ENCODE measurements around the gene SLC38A10.

Gene SLC38A10

GRCh38 chr17:81274471-81274855 is 20.6 kb downstream of the SLC38A10 start:
- Histone ChIP-seq H3K9me2 (ENCODE audit: low read depth, low read length) (no peaks in the 10 kb centered on the region), H3K4me2 (ENCODE audit: low read length) (no peak overlapping the region), H3F3A (ENCODE audit: insufficient read depth, low read length) (no peaks in the 10 kb centered on the region), H3K79me2 (ENCODE audit: insufficient read depth, low read length) (no peaks in the 10 kb centered on the region), H3K9me3 (ENCODE audit: low read length) (no peaks in the 10 kb centered on the region), H3K4me1 (ENCODE audit: insufficient read depth, low read length, severe bottlenecking) (peaks cover 2% of the 10 kb centered on the region), H3K36me3 (ENCODE audit: insufficient read depth, low read length) (peaks cover 53% of the 10 kb centered on the region), H4K20me1 (ENCODE audit: insufficient read depth, low read length) (no peaks in the 10 kb centered on the region), H3K4me3 (ENCODE audit: low read depth, low read length, poor library complexity, severe bottlenecking) (no peak overlapping the region), H3K9ac (ENCODE audit: low read length) (no peak overlapping the region), H3K27ac (ENCODE audit: low read depth, low read length, poor library complexity, severe bottlenecking) (no peak overlapping the region), H2AFZ (ENCODE audit: low read length) (no peak overlapping the region), H3K27me3 (ENCODE audit: insufficient read depth, low read length) (no peaks in the 10 kb centered on the region)
- no peak for TF ChIP-seq CTCF (IDR thresholded peaks at IDR 0.05; ENCODE audit: low read length)
- no peak for TF ChIP-seq EZH2 (IDR thresholded peaks at IDR 0.05; ENCODE audit: borderline replicate concordance, low read length)

GRCh38 chr17:81273698-81274470 is 21.2 kb downstream of the SLC38A10 start:
- Histone ChIP-seq H3K36me3 (ENCODE audit: insufficient read depth, low read length) (peaks cover 57% of the 10 kb centered on the region), H3K9me2 (ENCODE audit: low read depth, low read length) (no peaks in the 10 kb centered on the region), H3K27me3 (ENCODE audit: insufficient read depth, low read length) (no peaks in the 10 kb centered on the region), H3K9ac (ENCODE audit: low read length) (no peak overlapping the region), H3K4me1 (ENCODE audit: insufficient read depth, low read length, severe bottlenecking) (no peaks in the 10 kb centered on the region), H3K9me3 (ENCODE audit: low read length) (no peaks in the 10 kb centered on the region), H3K4me2 (ENCODE audit: low read length) (no peak overlapping the region), H2AFZ (ENCODE audit: low read length) (no peak overlapping the region), H3K27ac (ENCODE audit: low read depth, low read length, poor library complexity, severe bottlenecking) (no peak overlapping the region), H3F3A (ENCODE audit: insufficient read depth, low read length) (no peaks in the 10 kb centered on the region), H3K4me3 (ENCODE audit: low read depth, low read length, poor library complexity, severe bottlenecking) (no peak overlapping the region), H3K79me2 (ENCODE audit: insufficient read depth, low read length) (no peaks in the 10 kb centered on the region), H4K20me1 (ENCODE audit: insufficient read depth, low read length) (no peaks in the 10 kb centered on the region)
- TF ChIP-seq CTCF (IDR thresholded peaks at IDR 0.05; ENCODE audit: low read length) (no peak), EZH2 (IDR thresholded peaks at IDR 0.05; ENCODE audit: borderline replicate concordance, low read length) (no peak)

- H3K4me2 ChIP-seq (ENCODE audit: low read length): no peak overlapping the region
- H2AFZ ChIP-seq (ENCODE audit: low read length): no peak overlapping the region
- H3K9me3 ChIP-seq (ENCODE audit: low read length): no peaks in the 10 kb centered on the region
- no peaks in the 10 kb centered on the region for H3K79me2 ChIP-seq (ENCODE audit: insufficient read depth, low read length)
- H3K27me3 ChIP-seq (ENCODE audit: insufficient read depth, low read length): no peaks in the 10 kb centered on the region
- peaks cover 66% of the 10 kb centered on the region for H3K36me3 ChIP-seq (ENCODE audit: insufficient read depth, low read length)
- no peak overlapping the region for H3K9ac ChIP-seq (ENCODE audit: low read length)
- TF ChIP-seq CTCF (IDR thresholded peaks at IDR 0.05; ENCODE audit: low read length): no peak
- TF ChIP-seq EZH2 (IDR thresholded peaks at IDR 0.05; ENCODE audit: borderline replicate concordance, low read length): no peak
- no peaks in the 10 kb centered on the region for H3K4me1 ChIP-seq (ENCODE audit: insufficient read depth, low read length, severe bottlenecking)
- H4K20me1 ChIP-seq (ENCODE audit: insufficient read depth, low read length): no peaks in the 10 kb centered on the region
- H3F3A ChIP-seq (ENCODE audit: insufficient read depth, low read length): no peaks in the 10 kb centered on the region
- H3K9me2 ChIP-seq (ENCODE audit: low read depth, low read length): no peaks in the 10 kb centered on the region
- no peak overlapping the region for H3K4me3 ChIP-seq (ENCODE audit: low read depth, low read length, poor library complexity, severe bottlenecking)
- no peak overlapping the region for H3K27ac ChIP-seq (ENCODE audit: low read depth, low read length, poor library complexity, severe bottlenecking)
Observed at GRCh38 chr17:81272616-81273015, 22.5 kb downstream of the SLC38A10 start.

Measured in OCI-LY1 (cell line).